ENCODE data around the gene C2CD3. TPM values are rescaled to one million over a fixed set of nuclear protein-coding genes. Genes with fewer than 3 reads are reported as not detected.
"Not testable (repeated sequence)": the region's sequence is repeated elsewhere in the genome, so short reads cannot be mapped to it uniquely, and the experiment has no call there.

C2CD3 gene
- total RNA-seq, 1 donor: 21.7 TPM

DNA sequence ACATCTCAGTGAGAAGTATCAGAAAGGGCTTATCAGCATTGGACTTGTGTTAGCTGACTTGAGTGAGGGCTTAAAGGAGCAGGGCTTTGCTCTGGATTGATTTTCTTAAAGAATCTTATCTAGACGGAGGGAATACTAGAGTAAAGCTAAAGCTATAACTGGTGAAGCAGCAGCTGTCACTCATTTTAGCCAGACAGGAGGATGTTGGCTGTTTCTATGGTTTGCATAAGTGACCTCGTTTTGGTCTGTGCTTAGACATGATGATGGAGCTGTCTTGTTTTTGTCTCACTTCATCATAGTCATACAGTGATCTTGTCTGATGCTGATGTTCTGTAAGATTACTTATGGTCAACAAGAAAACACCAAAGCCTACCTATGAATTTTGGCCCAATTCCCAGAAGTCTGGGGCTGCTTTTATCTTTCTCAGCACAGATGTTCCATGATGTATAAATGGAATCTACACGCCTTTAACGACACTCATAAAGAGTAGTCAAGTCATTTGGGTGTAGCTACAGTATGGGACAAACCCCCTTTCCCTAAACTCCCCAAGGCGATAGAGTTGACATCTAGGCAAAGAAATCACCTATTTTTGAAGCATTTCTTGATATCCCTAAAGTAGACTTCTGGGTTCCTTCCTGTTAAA, 84.4 kb downstream of the C2CD3 start:
- TF ChIP-seq, protein P1, sequence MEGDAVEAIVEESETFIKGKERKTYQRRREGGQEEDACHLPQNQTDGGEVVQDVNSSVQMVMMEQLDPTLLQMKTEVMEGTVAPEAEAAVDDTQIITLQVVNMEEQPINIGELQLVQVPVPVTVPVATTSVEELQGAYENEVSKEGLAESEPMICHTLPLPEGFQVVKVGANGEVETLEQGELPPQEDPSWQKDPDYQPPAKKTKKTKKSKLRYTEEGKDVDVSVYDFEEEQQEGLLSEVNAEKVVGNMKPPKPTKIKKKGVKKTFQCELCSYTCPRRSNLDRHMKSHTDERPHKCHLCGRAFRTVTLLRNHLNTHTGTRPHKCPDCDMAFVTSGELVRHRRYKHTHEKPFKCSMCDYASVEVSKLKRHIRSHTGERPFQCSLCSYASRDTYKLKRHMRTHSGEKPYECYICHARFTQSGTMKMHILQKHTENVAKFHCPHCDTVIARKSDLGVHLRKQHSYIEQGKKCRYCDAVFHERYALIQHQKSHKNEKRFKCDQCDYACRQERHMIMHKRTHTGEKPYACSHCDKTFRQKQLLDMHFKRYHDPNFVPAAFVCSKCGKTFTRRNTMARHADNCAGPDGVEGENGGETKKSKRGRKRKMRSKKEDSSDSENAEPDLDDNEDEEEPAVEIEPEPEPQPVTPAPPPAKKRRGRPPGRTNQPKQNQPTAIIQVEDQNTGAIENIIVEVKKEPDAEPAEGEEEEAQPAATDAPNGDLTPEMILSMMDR (IDR thresholded peaks at IDR 0.05; ENCODE audit: insufficient read depth, low read length): no peak
- DNase-seq (ENCODE audit: low read depth): no peak
- H3K4me3 ChIP-seq (ENCODE audit: low read depth, low read length): no peak overlapping the region

DNA sequence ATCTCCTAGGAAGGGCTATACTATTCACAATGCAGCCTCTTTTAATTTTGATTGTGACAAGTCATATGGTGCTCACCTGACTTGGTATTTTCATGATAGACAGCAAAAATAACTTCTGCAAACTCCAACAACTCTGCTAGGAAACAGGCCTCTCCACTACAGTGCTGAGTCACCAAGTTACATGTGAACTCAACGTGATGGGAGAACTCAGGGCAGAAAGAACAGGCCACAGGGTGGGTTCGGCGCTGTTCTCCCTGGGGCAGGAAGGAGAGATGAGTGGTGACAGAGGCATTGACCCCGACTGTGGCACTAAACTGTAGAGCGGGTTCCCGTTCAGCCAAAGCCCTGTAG, 85.3 kb downstream of the C2CD3 start:
- no peak for DNase-seq (ENCODE audit: low read depth)

DNA sequence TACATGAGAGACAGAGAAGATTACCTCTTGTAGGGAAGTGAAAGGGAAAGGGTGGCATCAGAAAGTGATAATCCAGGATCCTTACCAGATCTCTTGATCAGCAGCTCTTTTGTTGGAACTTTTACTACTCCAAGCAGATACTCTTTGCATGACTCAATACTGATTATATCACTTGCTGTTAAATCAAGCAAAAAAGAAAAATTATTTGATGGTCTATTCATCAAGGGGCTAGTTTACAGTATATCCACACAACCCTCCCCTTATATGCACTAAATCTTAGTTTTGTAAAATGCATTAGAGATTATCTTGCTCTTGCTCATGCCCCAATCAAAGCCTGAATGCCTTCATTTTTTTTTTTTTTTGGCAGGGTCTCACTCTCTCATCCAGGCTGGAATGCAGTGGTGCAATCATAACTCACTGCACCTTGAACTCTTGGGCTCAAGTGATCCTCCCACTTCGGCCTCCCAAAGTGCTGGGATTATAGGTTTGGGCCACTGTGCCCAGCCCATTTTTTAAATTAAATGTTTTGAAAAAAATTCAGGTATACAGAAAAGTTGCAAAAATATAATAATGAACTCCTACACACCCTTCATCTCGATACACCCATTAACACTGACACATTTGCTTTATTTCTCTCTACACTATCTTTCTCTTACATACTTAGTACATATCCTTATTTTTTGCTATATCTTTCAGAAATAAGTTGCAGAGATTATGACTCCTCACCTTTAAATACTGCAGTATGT, 85.8 kb downstream of the C2CD3 start:
- no peak overlapping the region for H3K4me3 ChIP-seq (ENCODE audit: low read depth, low read length)
- TF ChIP-seq, protein P1 (IDR thresholded peaks at IDR 0.05; ENCODE audit: insufficient read depth, low read length): no peak
- peak; percentile 49 for DNase-seq (ENCODE audit: low read depth)

More for the DNA sequence above, 85.3 kb downstream of the C2CD3 start:
- no peak overlapping the region for H3K4me3 ChIP-seq (ENCODE audit: low read depth, low read length)
- TF ChIP-seq, protein P1 (IDR thresholded peaks at IDR 0.05; ENCODE audit: insufficient read depth, low read length): no peak

DNA sequence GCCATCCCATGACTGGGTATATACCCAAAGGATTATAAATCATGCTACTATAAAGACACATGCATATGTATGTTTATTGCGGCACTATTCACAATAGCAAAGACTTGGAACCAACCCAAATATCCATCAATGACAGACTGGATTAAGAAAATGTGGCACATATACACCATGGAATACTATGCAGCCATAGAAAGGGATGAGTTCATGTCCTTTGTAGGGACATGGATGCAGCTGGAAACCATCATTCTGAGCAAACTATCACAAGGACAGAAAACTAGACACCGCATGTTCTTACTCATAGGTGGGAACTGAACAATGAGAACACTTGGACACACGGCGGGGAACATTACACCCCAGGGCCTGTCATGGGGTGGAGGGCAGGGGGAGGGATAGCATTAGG, 86.9 kb downstream of the C2CD3 start:
- DNase-seq (ENCODE audit: low read depth): not testable (repeated sequence)

DNA sequence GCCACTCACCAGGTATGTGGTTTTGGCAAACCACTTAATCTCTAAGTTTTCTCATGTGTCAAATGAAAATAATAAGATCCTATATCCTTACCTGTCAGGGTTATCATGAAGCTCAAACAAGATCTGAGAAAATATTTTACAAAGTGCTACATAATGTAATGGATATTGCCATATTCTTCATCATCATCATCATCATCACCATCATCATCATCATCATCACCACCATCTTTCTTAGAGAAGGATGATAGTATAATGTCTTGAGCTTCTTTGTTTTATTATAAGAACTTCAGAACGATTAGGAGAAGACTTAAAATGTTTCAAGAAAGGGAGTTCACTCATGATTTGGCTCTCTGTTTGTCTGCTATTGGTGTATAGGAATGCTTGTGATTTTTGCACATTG, 89.4 kb downstream of the C2CD3 start:
- H3K4me3 ChIP-seq (ENCODE audit: low read depth, low read length): no peak overlapping the region
- TF ChIP-seq, protein P1 (IDR thresholded peaks at IDR 0.05; ENCODE audit: insufficient read depth, low read length): no peak
- no peak for DNase-seq (ENCODE audit: low read depth)

More for the DNA sequence above, 86.9 kb downstream of the C2CD3 start:
- H3K4me3 ChIP-seq (ENCODE audit: low read depth, low read length): not testable (repeated sequence)

DNA sequence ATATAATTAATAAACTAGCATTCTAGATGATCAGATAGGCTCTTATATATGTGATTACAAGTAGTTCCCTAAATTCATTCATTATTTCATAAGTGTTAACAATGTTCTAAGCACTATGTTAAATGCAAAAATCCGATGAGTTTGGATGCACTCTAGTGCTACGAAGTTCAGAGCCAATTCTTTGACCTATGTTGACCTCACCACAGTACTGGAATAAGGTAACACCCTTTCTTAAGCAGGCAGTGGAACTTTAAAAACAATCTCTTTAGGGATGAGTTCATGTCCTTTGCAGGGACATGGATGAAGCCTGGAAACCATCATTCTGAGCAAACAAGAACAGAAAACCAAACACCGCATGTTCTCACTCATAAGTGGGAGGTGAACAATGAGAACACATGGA, 93.6 kb downstream of the C2CD3 start:
- no peak for DNase-seq (ENCODE audit: low read depth)
- no peak overlapping the region for H3K4me3 ChIP-seq (ENCODE audit: low read depth, low read length)
- TF ChIP-seq, protein P1 (IDR thresholded peaks at IDR 0.05; ENCODE audit: insufficient read depth, low read length): no peak

DNA sequence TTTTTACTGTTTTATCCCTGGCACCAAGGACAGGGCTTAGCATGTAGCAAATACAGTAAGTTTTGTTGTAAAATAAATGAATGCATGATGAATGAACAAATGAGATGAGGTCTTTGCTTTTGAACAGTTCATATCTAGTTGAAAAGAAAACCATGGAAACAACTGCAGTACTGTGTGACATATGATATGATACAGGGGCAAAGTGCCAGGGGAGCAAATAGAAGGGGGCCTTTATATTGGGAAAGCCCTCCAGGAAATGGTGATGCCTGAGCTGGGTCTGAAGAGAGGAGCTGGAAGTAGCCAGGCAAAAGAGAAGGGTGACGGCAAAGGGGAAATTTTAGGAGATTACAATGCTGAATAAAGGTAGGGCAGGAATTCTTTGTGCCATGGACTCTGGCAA, 98.1 kb downstream of the C2CD3 start:
- no peak for DNase-seq (ENCODE audit: low read depth)
- TF ChIP-seq, protein P1 (IDR thresholded peaks at IDR 0.05; ENCODE audit: insufficient read depth, low read length): no peak
- H3K4me3 ChIP-seq (ENCODE audit: low read depth, low read length): no peak overlapping the region

All from fibroblast of the aortic adventitia (primary cell).